T-helper 2 cell treated with Interferon-gamma antibody and Interleukin-4, amounts not matched to agents 100 ng/mL and 5 ng/mL, for 36 hours (primary cell): ENCODE results near the gene STK11IP. TPM values are rescaled to one million over a fixed set of nuclear protein-coding genes. Genes with fewer than 3 reads are reported as not detected.

Source experiments
- total RNA-seq: library from RNA; stranded (reverse); gene quantifications from 2 replicates; pipeline ENCODE4 v1.2.3, GENCODE V29; 2022

The STK11IP gene
- total RNA-seq, 1 donor from 2014 or later: 32.9 TPM

Other genes starting within 250 kb of the STK11IP start
- 67.6 and 80.2 TPM in 2 replicates for gene DNPEP, start 209.9 kb upstream of the STK11IP start, total RNA-seq
- gene DES, start 179.5 kb upstream of the STK11IP start, total RNA-seq: not detected in 2 replicates
- 0.32 and 0.75 TPM in 2 replicates for gene SPEG, start 163.0 kb upstream of the STK11IP start, total RNA-seq
- gene GMPPA, start 99.0 kb upstream of the STK11IP start, total RNA-seq: 50.1 and 52.1 TPM in 2 replicates
- 0.05 and 0.16 TPM in 2 replicates for gene ASIC4, start 83.4 kb upstream of the STK11IP start, total RNA-seq
- gene CHPF, start 54.0 kb upstream of the STK11IP start, total RNA-seq: 13.4 and 13.9 TPM in 2 replicates
- 0.41 and 0.77 TPM in 2 replicates for gene TMEM198, start 53.8 kb upstream of the STK11IP start, total RNA-seq
- gene OBSL1, start 26.3 kb upstream of the STK11IP start, total RNA-seq: not detected in 2 replicates
- gene INHA, start 25.5 kb upstream of the STK11IP start, total RNA-seq: not detected in 2 replicates
- gene SLC4A3, start 29.8 kb downstream of the STK11IP start, total RNA-seq: not detected in 2 replicates